HG03045 (cell line): ENCODE results near the gene TULP4.
"Not testable (repeated sequence)": the region's sequence is repeated elsewhere in the genome, so short reads cannot be mapped to it uniquely, and the experiment has no call there.

Experiments used
- ATAC-seq: cut with Tn5 transposase; IDR thresholded peaks from one replicate; pipeline ENCODE4 v1.9.1; 2021; ENCODE audit warnings: mild to moderate bottlenecking, moderate library complexity; ENCODE audit not compliant: unreplicated experiment

TULP4 gene

GRCh38 chr6:158293122-158293521 is 19.1 kb upstream of the TULP4 start:
- ATAC-seq, result no peak

- not testable (repeated sequence) for ATAC-seq
These were observed 16.1 kb upstream of the TULP4 start for GRCh38 chr6:158295976-158296853.

GRCh38 chr6:158296854-158297324 is 15.4 kb upstream of the TULP4 start:
- not testable (repeated sequence) for ATAC-seq

- not testable (repeated sequence) for ATAC-seq
These were observed 14.6 kb upstream of the TULP4 start for GRCh38 chr6:158297657-158298056.

- ATAC-seq, result not testable (repeated sequence)
These were observed 11.7 kb upstream of the TULP4 start for GRCh38 chr6:158300306-158301143.

GRCh38 chr6:158301561-158301960 is 10.7 kb upstream of the TULP4 start:
- not testable (repeated sequence) for ATAC-seq

- not testable (repeated sequence) for ATAC-seq
These were observed 10.0 kb upstream of the TULP4 start for GRCh38 chr6:158302195-158302796.

GRCh38 chr6:158303210-158303731 is 9.0 kb upstream of the TULP4 start:
- no peak for ATAC-seq

GRCh38 chr6:158304254-158304653 is 8.0 kb upstream of the TULP4 start:
- no peak for ATAC-seq

- no peak for ATAC-seq
These were observed 2.5 kb upstream of the TULP4 start for GRCh38 chr6:158309814-158310213.

- ATAC-seq, result no peak
These were observed 1.1 kb upstream of the TULP4 start for GRCh38 chr6:158311193-158311592.

GRCh38 chr6:158311626-158312025 is 639 bp upstream of the TULP4 start:
- ATAC-seq, result no peak

- ATAC-seq, result no peak
These were observed 570 bp downstream of the TULP4 start for GRCh38 chr6:158312672-158313397.

- peak; percentile 53 for ATAC-seq
These were observed 1.7 kb downstream of the TULP4 start for GRCh38 chr6:158313989-158314388.

- no peak for ATAC-seq
These were observed 2.5 kb downstream of the TULP4 start for GRCh38 chr6:158314737-158315136.

GRCh38 chr6:158316022-158316421 is 3.8 kb downstream of the TULP4 start:
- ATAC-seq, result no peak

- ATAC-seq, result no peak
These were observed 9.7 kb downstream of the TULP4 start for GRCh38 chr6:158321960-158322359.

- ATAC-seq, result no peak
These were observed 10.1 kb downstream of the TULP4 start for GRCh38 chr6:158322400-158322723.

GRCh38 chr6:158322724-158323560 is 10.7 kb downstream of the TULP4 start:
- ATAC-seq, result peak; percentile 50

- ATAC-seq, result peak; percentile 35
These were observed 11.3 kb downstream of the TULP4 start for GRCh38 chr6:158323561-158323958.
